HepG2 (cell line): ENCODE data around the gene VTI1B.

Source experiments
- CENPT ChIP-seq: sonication (generic); formaldehyde crosslinking; IDR thresholded peaks from 2 replicates; pipeline ENCODE4 v1.8.0; 2022; ENCODE audit warnings: low read depth, mild to moderate bottlenecking, moderate library complexity, missing genetic modification reagents
- CTCF ChIP-seq: sonication (generic); formaldehyde crosslinking; IDR thresholded peaks from 2 replicates; pipeline ENCODE4 v1.5.0; 2020; ENCODE audit warnings: mild to moderate bottlenecking, missing genetic modification reagents, moderate library complexity
- PRPF4 ChIP-seq: fragments of 200-400 bp; formaldehyde crosslinking; IDR thresholded peaks from 2 replicates; pipeline ENCODE4 v1.6.1; 2016; ENCODE audit warnings: low read length, low read depth; ENCODE audit not compliant: poor library complexity, severe bottlenecking
- REST ChIP-seq, 2 experiments: IDR thresholded peaks; 2 replicates each; pipeline ENCODE4 v1.6.1; 2011 to 2012; ENCODE audit warnings: low read length in 2 of 2, borderline replicate concordance in 1 of 2, low read depth in 1 of 2, mild to moderate bottlenecking in 1 of 2, moderate library complexity in 1 of 2
- ZNF879 ChIP-seq: sonication (generic); formaldehyde crosslinking; IDR thresholded peaks from 2 replicates; pipeline ENCODE4 v1.8.1; 2023; ENCODE audit warnings: missing genetic modification reagents

GRCh38 chr14:67703997-67704396 lies 29.6 kb upstream of the VTI1B start:
- no peak for TF ChIP-seq CENPT
- no peak for TF ChIP-seq CTCF (CRISPR knock-in tag)
- TF ChIP-seq PRPF4, result no peak
- TF ChIP-seq REST (IDR thresholded peaks at IDR 0.05; ENCODE audit: borderline replicate concordance in 1 of 2, low read depth in 1 of 2, low read length in 2 of 2), result no peak
- no peak for TF ChIP-seq ZNF879 (CRISPR knock-in tag)
